HG03159 (cell line): Measurements from ENCODE around the gene PLEKHH2.
A peak's percentile ranks its signal among the peaks of the same experiment; 100 is the strongest.

ENCODE experiments used
- ATAC-seq: cut with Tn5 transposase; IDR thresholded peaks from one replicate; pipeline ENCODE4 v1.9.1; 2021; ENCODE audit warnings: mild to moderate bottlenecking, moderate library complexity; ENCODE audit not compliant: unreplicated experiment

PLEKHH2 gene

DNA sequence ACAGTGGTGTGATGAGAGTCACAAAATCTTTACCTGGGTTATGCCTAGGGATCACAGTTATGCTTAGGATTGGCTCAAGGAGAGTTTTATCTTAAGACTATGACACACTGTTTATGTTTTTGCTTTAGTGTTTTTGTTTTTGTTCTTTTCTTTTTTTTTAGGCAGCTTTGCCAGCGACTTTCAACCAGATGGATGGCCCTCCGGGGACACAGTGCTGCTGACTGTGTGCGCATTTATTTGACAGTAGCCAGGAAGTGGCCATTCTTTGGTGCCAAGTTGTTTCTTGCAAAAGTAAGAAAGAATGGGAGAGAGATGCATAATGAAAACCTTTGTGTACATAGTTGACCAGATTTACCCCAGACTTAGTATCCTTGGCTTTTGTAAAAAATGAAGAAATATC is 121.7 kb downstream of the PLEKHH2 start:
- no peak for ATAC-seq

- ATAC-seq = no peak
Observed at GRCh38 chr2:43759195-43759594, 122.1 kb downstream of the PLEKHH2 start.

DNA sequence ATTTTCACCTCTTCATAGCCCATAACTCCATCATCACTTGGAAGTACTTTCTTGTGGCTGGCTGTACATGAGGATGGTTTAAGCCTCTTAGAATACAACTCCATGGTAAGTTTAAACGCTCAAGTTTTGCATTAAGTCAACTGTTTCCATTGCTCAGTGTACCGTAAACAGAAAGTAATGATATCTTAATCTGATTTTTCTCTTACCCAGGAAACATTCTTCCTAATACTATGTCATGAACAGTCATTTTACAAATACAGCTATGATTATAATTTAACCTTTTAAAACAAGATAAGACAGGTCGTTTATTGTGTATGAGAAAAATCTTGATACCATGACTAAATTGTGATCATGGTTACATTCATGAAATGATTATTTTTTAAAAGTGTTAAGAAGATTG is 125.2 kb downstream of the PLEKHH2 start:
- ATAC-seq = no peak

- ATAC-seq = no peak
Observed at GRCh38 chr2:43763091-43763490, 126.0 kb downstream of the PLEKHH2 start.

- no peak for ATAC-seq
Observed at GRCh38 chr2:43764086-43764705, 127.1 kb downstream of the PLEKHH2 start.

- no peak for ATAC-seq
Observed at GRCh38 chr2:43766006-43766405, 128.9 kb downstream of the PLEKHH2 start.

DNA sequence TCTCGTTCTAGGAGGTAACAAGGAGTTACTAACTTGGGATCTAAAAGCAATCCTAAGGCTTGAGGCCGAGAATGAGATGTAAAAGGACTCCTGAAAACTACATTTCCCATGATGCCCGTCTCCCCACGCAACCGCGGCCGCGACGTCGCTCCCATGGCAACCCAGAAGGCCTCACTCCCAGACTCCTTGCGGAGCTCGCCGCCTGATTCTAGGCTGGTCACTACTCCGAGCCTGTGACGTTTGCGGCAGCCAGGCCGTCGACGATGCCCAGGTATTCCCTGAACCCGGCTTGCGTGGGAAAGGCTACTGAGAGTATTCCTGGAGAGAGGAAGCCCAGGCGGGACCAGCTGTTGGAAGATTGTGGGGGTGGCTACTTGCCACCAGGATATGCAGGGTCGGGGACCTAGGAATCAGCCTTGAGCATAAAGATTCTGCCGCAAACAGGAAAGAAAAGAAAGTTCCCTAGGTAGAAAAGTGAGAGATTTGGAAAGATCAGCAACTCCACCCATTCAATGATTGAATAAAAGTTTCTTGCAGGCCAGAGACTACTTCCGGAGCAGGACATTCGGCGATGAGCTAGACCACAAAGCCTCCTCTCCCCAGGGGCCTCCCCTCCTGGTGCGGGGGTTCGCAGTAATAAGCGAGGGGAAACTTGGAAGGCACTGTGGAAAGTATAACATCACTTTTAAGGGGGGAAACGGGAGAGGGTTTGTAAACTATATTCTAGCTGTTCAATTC is 137.0 kb downstream of the PLEKHH2 start, which contains the start of gene DYNC2LI1:
DYNC2LI1 (plus strand) TSS at position 164 of the 738 bp plus-strand sequence; CDS start at position 264, 100 bp downstream.
- peak; percentile 99 for ATAC-seq

DNA sequence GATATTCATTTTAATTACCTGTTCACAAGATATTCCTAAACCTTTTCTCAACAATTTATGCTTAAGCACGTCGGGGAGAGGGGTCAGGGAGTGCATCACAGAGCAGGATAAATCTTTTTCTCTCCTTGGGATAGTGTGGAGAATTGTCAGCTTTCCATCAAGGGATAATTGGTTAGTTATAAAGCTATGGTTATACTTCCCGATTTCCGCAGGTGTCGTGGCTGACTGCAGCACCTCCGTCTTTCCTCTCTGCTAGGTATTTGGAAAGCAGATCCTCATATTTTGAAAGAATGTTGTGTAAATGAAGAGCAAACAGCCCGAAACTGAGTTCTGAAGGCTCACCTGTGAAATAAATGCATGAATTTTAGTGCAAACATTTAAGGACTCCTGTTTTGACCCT is 137.6 kb downstream of the PLEKHH2 start:
- ATAC-seq = no peak

DNA sequence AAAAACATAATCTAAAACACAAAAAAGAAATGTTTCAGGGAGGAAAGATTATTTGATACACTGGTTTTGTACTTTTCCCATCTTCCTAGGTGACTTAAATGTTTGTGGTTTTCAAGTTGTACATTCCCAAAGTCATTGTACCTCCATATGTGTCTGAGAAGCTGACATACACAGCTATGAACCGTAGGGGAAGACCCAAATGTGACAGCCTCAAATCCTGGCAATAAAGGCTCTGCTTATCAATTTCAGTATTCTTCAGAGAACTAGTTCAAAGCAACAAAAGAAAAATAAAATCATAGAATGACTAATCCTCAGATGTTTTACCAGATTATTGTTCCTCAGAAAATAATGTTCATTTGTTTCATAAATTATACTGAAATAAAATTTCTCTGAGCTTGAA is 139.3 kb downstream of the PLEKHH2 start:
- ATAC-seq = no peak

GRCh38 chr2:43777306-43777926 is 140.4 kb downstream of the PLEKHH2 start:
- ATAC-seq = no peak

GRCh38 chr2:43778233-43778632 is 141.2 kb downstream of the PLEKHH2 start:
- ATAC-seq = no peak

DNA sequence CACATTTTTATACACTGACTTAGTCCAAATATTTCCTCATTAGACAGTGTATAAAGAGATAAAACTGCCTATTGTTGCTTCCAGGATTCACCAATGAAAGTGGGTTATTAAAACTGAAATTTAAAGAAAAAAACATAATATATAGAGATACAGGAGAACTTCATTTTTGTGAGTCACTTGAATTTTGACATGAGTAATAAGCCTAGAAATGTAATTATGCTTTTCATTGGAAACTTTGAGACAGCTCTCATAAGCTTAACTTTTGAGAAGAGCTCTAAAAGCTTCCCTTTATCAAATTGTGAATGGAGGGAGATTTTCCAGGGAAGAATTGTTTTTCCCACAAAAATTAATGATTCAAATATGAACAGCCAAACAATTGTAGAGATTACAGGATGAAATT is 150.8 kb downstream of the PLEKHH2 start:
- no peak for ATAC-seq

GRCh38 chr2:43788646-43789045 is 151.6 kb downstream of the PLEKHH2 start:
- no peak for ATAC-seq

DNA sequence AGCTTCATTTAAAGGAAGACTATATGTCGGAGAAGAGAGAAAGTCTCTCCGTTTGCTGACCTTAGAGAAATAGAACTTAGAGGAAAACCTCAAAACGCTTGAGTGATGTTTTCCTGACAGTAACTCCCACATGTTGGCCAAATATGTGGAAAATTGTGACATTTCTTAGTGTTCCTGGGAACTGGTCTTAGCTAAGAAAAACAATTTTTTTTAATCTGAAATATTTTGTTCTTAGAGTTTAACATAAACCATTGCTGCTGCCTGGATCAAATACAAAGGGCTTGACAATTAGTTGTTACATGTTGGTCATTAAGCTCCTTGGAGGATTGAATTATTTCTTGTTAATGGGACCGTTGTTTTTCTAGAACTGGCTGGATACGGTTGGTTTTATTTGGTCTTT is 153.1 kb downstream of the PLEKHH2 start:
- ATAC-seq = no peak

- ATAC-seq = no peak
Observed at GRCh38 chr2:43791035-43791765, 154.1 kb downstream of the PLEKHH2 start.

DNA sequence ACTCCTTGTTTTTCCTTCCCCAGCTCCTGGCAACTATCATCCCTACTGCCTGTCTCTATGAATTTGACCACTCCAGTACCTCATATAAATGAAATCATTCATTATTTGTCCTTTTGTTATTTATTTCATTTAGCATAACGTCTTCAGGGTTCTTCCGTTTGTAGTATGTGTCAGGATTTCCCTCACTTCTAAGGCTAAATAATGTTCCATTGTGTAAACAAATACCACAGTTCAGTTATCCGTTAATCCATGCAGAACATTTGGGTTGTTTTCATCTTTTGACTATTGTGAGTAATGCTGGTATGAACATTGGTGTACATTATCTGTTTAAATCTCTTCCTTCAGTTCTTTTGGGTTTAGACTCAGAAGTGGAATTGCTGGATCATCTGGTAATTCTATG is 155.6 kb downstream of the PLEKHH2 start:
- ATAC-seq = no peak

DNA sequence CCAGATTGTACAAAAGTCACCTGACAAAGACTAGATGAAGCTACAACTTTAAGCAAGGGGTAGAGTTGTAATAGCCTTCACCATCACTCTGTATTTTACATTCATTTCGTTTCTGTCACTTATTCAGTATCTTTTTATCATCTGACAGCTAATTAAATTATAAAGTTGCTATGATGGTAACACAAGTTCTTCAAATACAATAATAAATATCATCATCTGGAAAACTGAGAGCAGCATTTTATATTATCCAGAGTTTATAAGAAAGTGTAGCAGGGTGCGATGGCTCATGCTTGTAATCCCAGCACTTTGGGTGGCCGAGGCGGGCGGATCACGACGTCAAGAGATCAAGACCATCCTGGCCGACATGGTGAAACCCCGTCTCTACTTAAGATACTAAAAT is 157.9 kb downstream of the PLEKHH2 start:
- no peak for ATAC-seq

- ATAC-seq = no peak
Observed at GRCh38 chr2:43796206-43796605, 159.1 kb downstream of the PLEKHH2 start.

DNA sequence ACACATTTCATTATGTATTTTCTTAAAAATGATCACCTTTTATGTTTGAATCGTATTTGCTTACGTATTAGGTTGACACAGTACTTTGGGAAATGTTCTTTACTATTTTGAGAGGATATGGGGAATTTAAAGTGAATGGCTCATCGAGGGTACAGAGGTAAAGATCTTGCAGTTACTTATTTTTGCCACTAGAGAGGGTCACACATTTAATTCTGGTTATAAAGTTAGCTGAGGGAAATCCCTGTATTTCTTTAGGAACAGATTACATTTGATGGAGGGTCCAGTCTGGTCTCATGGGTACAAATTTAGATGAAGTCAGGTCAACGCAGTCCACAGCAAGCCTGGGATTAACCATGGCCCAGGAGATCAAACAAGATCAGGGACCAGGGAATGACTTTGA is 161.2 kb downstream of the PLEKHH2 start:
- no peak for ATAC-seq

- no peak for ATAC-seq
Observed at GRCh38 chr2:43800894-43801293, 163.8 kb downstream of the PLEKHH2 start.

DNA sequence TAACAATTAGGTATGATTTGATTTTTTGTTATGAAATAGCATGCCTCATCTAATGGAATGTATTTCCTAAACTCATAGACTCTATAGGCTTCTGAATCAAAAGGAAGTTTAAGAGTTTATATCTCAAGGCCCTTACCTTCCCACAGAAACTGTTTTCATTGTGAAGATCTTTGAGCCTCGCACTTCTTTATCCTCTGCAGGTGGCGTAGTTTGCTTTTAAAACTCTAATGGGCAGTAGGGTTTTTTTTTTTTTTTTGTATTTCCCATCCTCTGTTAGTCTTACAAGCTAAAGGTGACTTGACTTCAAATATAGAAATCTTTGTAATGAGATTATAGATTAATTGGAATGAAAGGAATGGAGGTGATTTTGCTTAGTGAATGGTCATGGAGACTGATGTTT is 165.1 kb downstream of the PLEKHH2 start:
- no peak for ATAC-seq
